ENCODE data around the gene HOXD4.

The HOXD4 gene

DNA sequence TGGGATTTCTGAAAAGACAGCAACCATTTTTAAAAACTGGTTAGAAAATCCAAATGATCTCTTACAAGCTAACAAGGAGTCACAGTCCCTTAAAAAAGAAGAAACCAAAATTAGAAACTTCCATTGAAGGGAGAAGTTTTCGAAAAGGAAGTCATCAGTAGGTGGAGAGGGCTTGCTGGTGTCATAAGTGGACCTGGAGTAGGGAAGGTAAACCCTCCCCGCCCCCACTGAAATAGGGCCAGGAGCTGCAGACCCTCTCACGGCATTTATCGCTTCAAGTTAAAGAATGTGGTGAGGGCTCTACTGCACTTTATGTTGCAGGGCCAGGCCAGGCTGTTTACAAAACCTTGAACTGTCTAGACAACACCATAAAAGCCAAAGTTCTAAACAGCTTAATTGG, 41.4 kb upstream of the HOXD4 start:
- no peak for TF ChIP-seq ZNF274 (IDR thresholded peaks at IDR 0.05; ENCODE audit: low read depth, low read length)
- no peak overlapping the region for H3K4me3 ChIP-seq (ENCODE audit: low read length)

DNA sequence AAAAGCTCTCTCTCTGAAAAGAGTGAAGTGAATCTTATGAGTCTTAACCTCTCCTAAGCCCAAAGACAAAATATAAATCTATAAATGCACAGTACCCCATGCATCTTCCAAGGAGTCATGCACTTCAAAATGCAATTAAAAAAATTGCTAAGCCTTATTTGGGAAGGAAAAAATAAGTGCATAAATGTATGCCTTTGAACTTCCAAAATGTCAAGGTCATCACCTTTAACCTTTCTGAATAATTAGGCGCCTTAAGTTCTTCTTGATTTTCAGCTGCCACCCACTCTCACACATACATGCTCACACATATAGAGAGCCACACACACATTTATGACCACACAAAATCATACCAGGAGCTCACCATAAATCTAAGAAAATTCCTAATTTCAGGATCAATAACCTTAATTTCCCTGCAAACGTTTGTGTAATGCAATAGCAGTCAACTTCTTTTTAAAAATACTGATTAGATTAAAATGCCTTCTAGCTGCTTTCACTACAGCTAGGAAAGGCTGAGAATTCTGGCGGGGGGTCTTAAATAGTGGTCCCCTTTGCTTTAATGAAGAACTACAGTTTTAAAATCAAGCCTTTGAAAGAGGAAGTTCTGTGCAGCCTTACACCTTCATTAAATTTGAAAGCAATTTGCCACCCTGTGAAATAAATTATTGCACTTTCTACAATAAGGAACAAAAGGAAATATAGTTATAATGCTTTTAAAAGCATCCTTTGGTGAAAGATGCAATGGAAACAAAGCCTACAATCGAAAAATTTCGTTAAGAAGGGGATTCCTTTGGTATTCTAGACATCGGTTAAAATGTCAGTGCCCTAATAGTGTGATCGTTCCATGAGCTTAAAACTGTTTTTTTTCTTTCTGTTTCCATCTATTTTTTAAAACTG, 40.7 kb upstream of the HOXD4 start:
- TF ChIP-seq ZNF274 (IDR thresholded peaks at IDR 0.05; ENCODE audit: low read depth, low read length) = no peak
- no peak overlapping the region for H3K4me3 ChIP-seq (ENCODE audit: low read length)

DNA sequence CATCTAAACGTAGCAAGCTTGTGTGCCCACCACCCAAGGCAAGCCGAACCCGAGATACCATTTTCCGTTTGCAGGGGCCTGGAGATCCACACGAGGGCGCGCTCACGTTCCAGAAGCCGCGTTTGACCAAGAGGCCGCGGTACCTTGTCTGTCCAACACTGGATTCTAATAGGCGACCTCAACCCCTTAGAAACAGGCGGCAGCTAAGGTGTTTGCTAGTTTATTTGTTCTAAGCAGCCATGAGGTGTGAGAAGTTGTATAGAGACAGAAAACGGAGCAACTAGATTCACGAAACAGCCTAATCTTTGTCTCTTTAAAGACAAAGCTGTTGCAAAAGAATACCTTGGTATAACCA, 40.1 kb upstream of the HOXD4 start:
- TF ChIP-seq ZNF274 (IDR thresholded peaks at IDR 0.05; ENCODE audit: low read depth, low read length) = no peak
- H3K4me3 ChIP-seq (ENCODE audit: low read length) = no peak overlapping the region

DNA sequence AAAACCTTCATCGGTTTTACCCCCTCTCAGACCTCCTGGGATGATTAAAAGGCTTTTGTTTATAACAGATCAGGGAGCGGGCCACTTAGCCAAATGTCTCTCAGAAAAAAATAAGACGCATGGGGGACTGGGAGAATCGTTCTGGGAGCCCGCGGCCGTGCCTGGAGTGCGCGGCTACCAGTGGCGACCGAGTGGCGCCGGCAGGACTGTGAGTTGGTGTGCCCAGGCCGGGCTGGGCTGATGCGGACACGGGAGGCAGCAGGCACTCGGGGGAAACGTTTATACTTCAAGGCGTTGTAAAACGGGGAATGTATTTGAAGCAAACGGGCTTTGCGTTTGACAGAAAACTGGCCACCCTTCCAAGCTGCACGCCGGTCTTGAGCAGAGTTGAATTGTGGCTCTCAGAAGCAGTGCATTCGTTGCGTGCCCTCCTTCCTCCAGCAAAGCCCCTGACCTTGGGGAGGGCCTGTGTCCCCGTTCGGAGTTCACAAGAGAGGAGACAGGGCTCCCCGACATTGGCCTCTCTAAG, 39.4 kb upstream of the HOXD4 start:
- H3K4me3 ChIP-seq (ENCODE audit: low read length) = no peak overlapping the region
- TF ChIP-seq ZNF274 (IDR thresholded peaks at IDR 0.05; ENCODE audit: low read depth, low read length) = no peak

DNA sequence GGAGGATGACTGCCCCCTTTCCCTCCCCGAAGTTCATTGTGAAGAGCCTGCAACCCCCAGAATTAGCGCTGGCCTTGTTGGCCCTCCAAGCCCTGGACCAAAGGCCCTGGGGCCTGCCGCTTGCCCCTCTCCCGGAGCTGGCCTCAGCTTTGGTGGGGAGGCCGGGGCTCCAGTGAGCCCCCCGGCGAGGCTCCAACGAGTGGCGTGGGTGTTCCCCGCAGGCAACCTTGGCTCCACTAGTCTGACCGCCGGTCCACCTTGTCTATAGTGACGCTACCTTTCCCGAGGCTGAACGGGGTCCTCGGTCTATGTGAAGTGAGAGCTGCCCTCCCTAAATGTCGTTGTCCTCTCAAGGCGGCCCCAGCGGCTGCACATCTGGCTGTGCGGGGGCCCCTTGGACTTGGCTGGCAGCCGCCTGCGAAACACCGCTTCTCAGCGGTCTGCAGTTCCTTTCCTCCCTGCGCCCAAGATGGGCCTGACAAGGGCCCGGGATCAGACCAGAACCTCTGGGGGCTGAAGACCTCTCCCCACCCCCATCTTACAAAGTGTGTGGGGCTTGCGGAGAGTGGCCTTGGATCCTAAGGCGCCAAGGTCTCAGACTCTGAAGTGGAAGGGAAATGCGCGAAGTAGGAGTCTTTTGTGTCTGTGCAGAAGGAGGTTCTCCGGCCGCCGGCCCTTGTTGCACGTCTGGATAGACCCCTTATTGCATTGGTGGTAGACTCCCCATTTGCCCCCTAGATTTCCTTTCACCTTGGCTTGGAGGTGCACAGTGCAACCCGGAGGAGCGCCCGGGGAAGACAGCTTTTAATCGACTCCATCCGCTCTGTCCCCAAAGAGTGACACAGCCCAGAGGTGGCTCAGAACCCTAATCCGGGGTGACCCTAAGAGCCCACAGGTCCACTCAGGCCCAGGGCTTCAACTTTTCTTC, 38.7 kb upstream of the HOXD4 start:
- no peak for TF ChIP-seq ZNF274 (IDR thresholded peaks at IDR 0.05; ENCODE audit: low read depth, low read length)
- H3K4me3 ChIP-seq (ENCODE audit: low read length) = no peak overlapping the region

DNA sequence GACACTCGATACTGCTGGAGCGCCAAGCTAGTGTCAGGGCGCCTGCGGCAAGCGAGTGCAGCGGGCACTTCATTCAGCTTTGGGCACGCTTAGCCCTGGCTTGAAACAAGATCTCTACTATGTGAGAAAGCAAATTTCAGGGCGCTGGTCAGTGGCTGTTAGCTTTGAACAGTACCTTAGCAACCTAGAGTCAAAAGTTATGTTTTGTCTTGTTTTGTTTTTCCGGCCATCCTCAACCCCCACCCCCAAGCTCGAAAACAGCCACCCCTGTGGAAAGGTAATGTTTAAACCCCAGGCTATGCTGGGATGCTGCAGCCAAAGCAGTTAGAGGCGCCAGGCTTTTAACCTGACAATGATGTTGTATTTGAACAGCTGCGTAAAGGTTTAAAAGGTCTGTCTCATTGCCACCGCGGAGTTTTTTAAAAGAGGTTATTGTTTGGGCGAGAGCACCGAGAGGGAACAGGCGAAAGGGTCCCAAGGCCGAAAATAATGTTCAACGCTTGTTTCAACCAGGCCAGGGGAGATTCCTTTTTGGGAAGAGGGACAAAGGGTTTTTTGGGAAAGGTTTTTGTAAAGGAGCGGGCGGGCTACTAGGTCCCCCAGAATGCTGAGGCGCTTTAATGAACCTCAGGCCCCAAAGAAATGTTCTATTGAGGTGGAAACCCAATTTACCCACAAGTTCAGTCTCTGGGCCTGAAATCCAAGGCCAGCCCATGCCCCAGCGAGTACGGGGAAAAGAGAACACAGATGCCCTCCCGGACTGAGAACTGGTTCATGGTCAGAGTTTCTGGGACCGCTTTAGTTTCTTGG, 37.0 kb upstream of the HOXD4 start:
- no peak overlapping the region for H3K4me3 ChIP-seq (ENCODE audit: low read length)
- TF ChIP-seq ZNF274 (IDR thresholded peaks at IDR 0.05; ENCODE audit: low read depth, low read length) = no peak

DNA sequence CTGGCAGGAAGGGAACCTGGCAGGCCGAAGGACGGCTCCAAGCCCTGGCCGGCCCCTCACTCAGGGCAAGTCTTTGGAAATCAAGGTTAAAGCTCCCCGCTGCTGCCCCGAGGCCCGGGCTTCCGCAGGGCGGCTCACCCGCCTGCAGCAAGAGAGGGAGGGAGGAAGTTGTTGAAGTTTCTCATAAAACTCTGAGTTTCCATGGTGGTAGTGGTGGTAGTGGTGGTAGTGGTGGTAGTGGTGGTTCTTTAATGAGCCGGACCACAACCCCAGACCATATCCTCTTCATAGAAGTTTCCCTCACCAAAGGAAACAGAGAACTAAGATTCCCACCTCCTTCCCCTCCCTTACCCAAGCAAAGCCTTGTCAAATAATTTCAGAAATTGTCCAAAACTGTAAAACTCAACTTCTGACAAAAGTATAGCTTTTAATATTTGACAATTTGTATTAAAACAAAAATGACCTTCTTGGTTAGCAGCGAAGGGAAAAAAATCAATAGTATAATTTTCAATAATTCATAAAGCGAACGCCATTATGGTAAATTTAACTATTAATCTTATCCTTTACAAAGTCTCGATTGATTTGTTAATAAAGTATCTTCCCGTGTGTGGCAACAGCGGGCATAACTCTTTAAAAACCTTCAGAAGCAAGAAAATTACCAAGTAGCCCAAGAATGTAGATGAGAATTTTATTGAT, 36.3 kb upstream of the HOXD4 start:
- no peak overlapping the region for H3K4me3 ChIP-seq (ENCODE audit: low read length)

DNA sequence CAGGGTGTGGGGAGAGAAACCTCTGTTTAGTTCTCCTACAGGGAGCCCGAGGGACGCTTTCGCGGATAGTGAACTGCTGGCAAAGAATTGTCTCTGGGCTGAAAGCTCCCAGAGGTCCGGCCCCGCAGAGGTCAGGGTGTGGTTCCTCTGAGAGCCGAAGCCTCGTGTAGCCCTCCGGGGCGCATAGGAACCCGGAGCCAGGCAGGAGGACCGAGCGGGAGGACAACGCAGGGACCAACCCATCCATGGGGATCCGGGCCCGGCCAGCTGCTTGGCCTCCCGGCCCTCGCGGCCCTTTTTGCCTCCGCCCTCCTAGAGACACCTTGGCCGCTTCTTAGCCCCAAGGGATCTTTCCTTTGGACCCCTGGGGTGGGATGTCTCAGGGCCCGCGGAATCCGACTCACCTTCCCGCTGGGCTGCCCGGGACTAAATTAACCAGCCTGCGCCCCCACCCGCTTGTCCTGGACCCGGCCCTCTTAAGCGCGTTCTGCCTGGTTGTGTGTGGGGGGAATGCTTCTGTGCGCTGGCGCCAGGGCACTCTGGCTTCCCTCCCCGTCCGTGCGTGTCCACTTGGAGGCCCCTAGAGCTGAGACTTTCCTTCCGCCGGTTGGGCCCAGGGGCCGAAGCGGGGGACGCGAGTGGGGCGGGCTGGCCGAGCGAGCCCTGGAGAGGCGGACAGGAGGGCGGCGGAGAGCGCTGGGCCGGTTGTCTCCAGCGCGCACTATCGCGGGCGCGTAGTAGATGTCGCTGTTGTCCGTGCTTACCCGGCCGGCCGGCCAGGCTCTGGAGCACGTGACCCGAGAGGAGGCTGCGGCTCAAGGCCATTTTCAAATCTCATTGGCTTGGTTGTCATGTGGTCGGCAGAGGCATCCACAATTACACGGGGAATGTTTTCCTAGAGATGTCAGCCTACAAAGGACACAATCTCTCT, 35.2 kb upstream of the HOXD4 start, which contains the start of gene HOXD10:
Gene HOXD10, plus strand, starts transcription at position 896 of the 931 bp plus-strand sequence. CDS start 56 bp downstream, outside the sequence.
- no peak for TF ChIP-seq ZNF274 (IDR thresholded peaks at IDR 0.05; ENCODE audit: low read depth, low read length)
- no peak within 1 kb of the TSS for H3K4me3 ChIP-seq (ENCODE audit: low read length)

More for the DNA sequence above, 36.3 kb upstream of the HOXD4 start:
- TF ChIP-seq ZNF274 (IDR thresholded peaks at IDR 0.05; ENCODE audit: low read depth, low read length) = no peak

DNA sequence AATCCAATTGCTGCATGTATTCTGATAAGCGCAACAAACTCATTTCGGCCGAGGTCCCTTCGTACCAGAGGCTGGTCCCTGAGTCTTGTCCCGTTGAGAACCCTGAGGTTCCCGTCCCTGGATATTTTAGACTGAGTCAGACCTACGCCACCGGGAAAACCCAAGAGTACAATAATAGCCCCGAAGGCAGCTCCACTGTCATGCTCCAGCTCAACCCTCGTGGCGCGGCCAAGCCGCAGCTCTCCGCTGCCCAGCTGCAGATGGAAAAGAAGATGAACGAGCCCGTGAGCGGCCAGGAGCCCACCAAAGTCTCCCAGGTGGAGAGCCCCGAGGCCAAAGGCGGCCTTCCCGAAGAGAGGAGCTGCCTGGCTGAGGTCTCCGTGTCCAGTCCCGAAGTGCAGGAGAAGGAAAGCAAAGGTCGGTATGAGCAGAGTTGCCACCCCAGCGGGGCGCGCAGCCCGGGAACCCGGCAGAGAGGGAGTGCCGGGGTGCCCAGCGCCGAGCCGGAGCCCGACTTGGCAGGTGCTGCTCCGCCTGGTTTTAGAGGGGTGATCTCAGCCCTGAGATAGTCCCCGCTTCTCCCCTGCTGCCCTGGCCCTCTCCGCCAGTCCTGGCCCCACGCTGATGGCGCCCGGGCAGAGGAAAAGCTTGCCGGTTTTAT, 34.1 kb upstream of the HOXD4 start:
- H3K4me3 ChIP-seq (ENCODE audit: low read length) = no peak overlapping the region
- no peak for TF ChIP-seq ZNF274 (IDR thresholded peaks at IDR 0.05; ENCODE audit: low read depth, low read length)

DNA sequence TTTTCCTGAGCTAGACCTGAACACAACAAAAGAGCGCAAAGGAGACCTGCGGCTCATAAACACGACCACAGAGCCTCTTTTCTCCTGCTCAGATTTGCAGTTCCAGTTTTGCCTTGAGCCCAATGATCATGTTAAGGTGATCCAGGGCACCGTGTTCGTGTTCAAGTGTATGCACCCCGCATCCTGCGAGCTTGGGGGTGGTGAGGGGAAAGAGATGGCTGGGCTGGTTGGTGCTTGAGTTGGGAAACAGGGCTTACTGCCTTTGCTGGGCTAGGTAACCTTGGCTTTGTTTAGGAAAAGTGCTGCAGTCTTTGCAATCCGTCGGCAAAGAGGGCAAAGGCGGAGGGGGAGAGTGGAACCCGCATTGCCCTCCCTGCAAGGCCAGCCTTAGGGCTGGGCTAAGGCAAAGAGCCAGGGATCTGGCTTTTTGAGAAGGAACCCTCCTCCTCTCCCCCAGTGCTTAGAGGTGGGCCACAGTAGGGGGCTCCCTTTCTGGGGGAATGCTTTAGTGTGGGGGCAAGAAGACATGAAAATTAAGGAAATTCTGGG, 33.5 kb upstream of the HOXD4 start:
- no peak for TF ChIP-seq ZNF274 (IDR thresholded peaks at IDR 0.05; ENCODE audit: low read depth, low read length)
- H3K4me3 ChIP-seq (ENCODE audit: low read length) = no peak overlapping the region

DNA sequence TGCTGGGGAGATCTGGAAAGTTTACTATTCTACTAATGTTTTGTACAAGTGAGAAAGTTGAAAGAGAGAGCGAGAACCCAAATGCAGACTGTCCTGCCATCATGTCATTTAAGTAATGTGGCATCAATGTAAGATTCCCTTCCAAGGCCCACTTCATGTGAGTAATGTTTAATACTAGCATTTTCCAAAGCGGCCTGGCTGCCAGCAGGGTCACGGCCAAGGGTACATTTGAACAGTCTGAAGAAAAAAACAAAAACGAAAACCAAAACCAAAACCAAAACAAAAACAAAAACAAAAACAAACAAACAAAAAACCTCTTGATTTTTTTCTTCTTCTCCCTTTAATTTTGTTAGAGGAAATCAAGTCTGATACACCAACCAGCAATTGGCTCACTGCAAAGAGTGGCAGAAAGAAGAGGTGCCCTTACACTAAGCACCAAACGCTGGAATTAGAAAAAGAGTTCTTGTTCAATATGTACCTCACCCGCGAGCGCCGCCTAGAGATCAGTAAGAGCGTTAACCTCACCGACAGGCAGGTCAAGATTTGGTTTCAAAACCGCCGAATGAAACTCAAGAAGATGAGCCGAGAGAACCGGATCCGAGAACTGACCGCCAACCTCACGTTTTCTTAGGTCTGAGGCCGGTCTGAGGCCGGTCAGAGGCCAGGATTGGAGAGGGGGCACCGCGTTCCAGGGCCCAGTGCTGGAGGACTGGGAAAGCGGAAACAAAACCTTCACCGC, 32.6 kb upstream of the HOXD4 start:
- no peak overlapping the region for H3K4me3 ChIP-seq (ENCODE audit: low read length)
- no peak for TF ChIP-seq ZNF274 (IDR thresholded peaks at IDR 0.05; ENCODE audit: low read depth, low read length)

All from GM08714 (cell line).